WI38 (cell line): ENCODE data around the gene SLMAP.

Source experiments
- H3K4me3 ChIP-seq: 2 replicates; pipeline ENCODE4 v1.5.1; 2011; ENCODE audit warnings: low read depth, mild to moderate bottlenecking, control low read depth, low read length
- CTCF ChIP-seq: IDR thresholded peaks from 2 replicates; pipeline ENCODE4 v1.5.1; 2012; ENCODE audit warnings: low read depth, mild to moderate bottlenecking, control low read depth, low read length

The SLMAP gene

GRCh38 chr3:57768595-57768994, 12.5 kb downstream of the SLMAP start:
- TF ChIP-seq CTCF: no peak

GRCh38 chr3:57770009-57770827, 14.1 kb downstream of the SLMAP start:
- TF ChIP-seq CTCF: no peak

More at GRCh38 chr3:57768595-57768994, 12.5 kb downstream of the SLMAP start:
- no peak overlapping the region for H3K4me3 ChIP-seq

GRCh38 chr3:57772251-57772650, 16.1 kb downstream of the SLMAP start:
- no peak overlapping the region for H3K4me3 ChIP-seq
- no peak for TF ChIP-seq CTCF

More at GRCh38 chr3:57770009-57770827, 14.1 kb downstream of the SLMAP start:
- H3K4me3 ChIP-seq: no peak overlapping the region

- TF ChIP-seq CTCF: no peak
- no peak overlapping the region for H3K4me3 ChIP-seq
Observed at GRCh38 chr3:57777774-57778173, 21.7 kb downstream of the SLMAP start.

GRCh38 chr3:57778494-57778893, 22.4 kb downstream of the SLMAP start:
- H3K4me3 ChIP-seq: no peak overlapping the region
- TF ChIP-seq CTCF: no peak

- no peak overlapping the region for H3K4me3 ChIP-seq
- TF ChIP-seq CTCF: no peak
Observed at GRCh38 chr3:57779666-57780065, 23.6 kb downstream of the SLMAP start.
